GM18873 (cell line): ENCODE measurements around the gene ISG15.
"Not testable (repeated sequence)": the region's sequence is repeated elsewhere in the genome, so short reads cannot be mapped to it uniquely, and the experiment has no call there.

Experiments used
- ATAC-seq: cut with Tn5 transposase; IDR thresholded peaks from one replicate; pipeline ENCODE4 v1.9.1; 2021; ENCODE audit warnings: mild to moderate bottlenecking, moderate library complexity, moderate number of reproducible peaks; ENCODE audit not compliant: unreplicated experiment, low FRiP score

ISG15 gene

GRCh38 chr1:974687-975328, 38.5 kb upstream of the ISG15 start:
- no peak for ATAC-seq

GRCh38 chr1:975365-975764, 37.9 kb upstream of the ISG15 start:
- ATAC-seq, result no peak

GRCh38 chr1:975896-976683, 37.2 kb upstream of the ISG15 start:
- ATAC-seq, result no peak

GRCh38 chr1:976791-977190, 36.5 kb upstream of the ISG15 start:
- not testable (repeated sequence) for ATAC-seq

- no peak for ATAC-seq
Observed at GRCh38 chr1:978069-978834, 35.0 kb upstream of the ISG15 start.

GRCh38 chr1:978835-979743, 34.2 kb upstream of the ISG15 start:
- ATAC-seq, result no peak

GRCh38 chr1:979744-980072, 33.6 kb upstream of the ISG15 start:
- ATAC-seq, result no peak

- no peak for ATAC-seq
Observed at GRCh38 chr1:980137-980571, 33.1 kb upstream of the ISG15 start.

GRCh38 chr1:980602-981395, 32.5 kb upstream of the ISG15 start:
- ATAC-seq, result no peak

GRCh38 chr1:981491-981954, 31.8 kb upstream of the ISG15 start:
- ATAC-seq, result no peak

- ATAC-seq, result no peak
Observed at GRCh38 chr1:981955-982558, 31.2 kb upstream of the ISG15 start, which contains the start of gene PERM1. Gene PERM1, minus strand, starts transcription at chr1:982093. Its CDS starts 1,064 bp downstream, at chr1:981029.

- ATAC-seq, result no peak
Observed at GRCh38 chr1:982765-983436, 30.4 kb upstream of the ISG15 start.

- no peak for ATAC-seq
Observed at GRCh38 chr1:983798-984475, 29.4 kb upstream of the ISG15 start.

- no peak for ATAC-seq
Observed at GRCh38 chr1:984476-984814, 28.9 kb upstream of the ISG15 start.

- ATAC-seq, result no peak
Observed at GRCh38 chr1:985126-985525, 28.2 kb upstream of the ISG15 start.

- ATAC-seq, result not testable (repeated sequence)
Observed at GRCh38 chr1:988061-988460, 25.2 kb upstream of the ISG15 start.

- ATAC-seq, result not testable (repeated sequence)
Observed at GRCh38 chr1:991275-991674, 22.0 kb upstream of the ISG15 start.

- ATAC-seq, result no peak
Observed at GRCh38 chr1:991895-992294, 21.4 kb upstream of the ISG15 start.
